GM18519 (cell line): ENCODE data around the gene RXRA.
A peak's percentile ranks its signal among the peaks of the same experiment; 100 is the strongest.

Experiments
- ATAC-seq: cut with Tn5 transposase; IDR thresholded peaks from one replicate; pipeline ENCODE4 v1.9.1; 2021; ENCODE audit warnings: mild to moderate bottlenecking, moderate library complexity; ENCODE audit not compliant: unreplicated experiment, low FRiP score

The RXRA gene

GRCh38 chr9:134393582-134394280, 67.5 kb downstream of the RXRA start:
- ATAC-seq, result no peak

- ATAC-seq, result no peak
Observed at GRCh38 chr9:134395002-134395517, 68.8 kb downstream of the RXRA start.

GRCh38 chr9:134395737-134396257, 69.5 kb downstream of the RXRA start:
- no peak for ATAC-seq

GRCh38 chr9:134396258-134396742, 70.0 kb downstream of the RXRA start:
- ATAC-seq, result no peak

- ATAC-seq, result no peak
Observed at GRCh38 chr9:134396825-134397224, 70.6 kb downstream of the RXRA start.

GRCh38 chr9:134398756-134399155, 72.5 kb downstream of the RXRA start:
- no peak for ATAC-seq

GRCh38 chr9:134399435-134400056, 73.3 kb downstream of the RXRA start:
- no peak for ATAC-seq

GRCh38 chr9:134400283-134400682, 74.0 kb downstream of the RXRA start:
- no peak for ATAC-seq

GRCh38 chr9:134401391-134401790, 75.1 kb downstream of the RXRA start:
- no peak for ATAC-seq

- no peak for ATAC-seq
Observed at GRCh38 chr9:134402182-134402581, 75.9 kb downstream of the RXRA start.

- ATAC-seq, result no peak
Observed at GRCh38 chr9:134403292-134403681, 77.0 kb downstream of the RXRA start.

GRCh38 chr9:134403682-134404301, 77.5 kb downstream of the RXRA start:
- ATAC-seq, result no peak

- no peak for ATAC-seq
Observed at GRCh38 chr9:134404376-134405358, 78.4 kb downstream of the RXRA start.

GRCh38 chr9:134405527-134405926, 79.3 kb downstream of the RXRA start:
- no peak for ATAC-seq

GRCh38 chr9:134406366-134407120, 80.3 kb downstream of the RXRA start:
- ATAC-seq, result no peak

- ATAC-seq, result peak; percentile 46
Observed at GRCh38 chr9:134407121-134407779, 81.0 kb downstream of the RXRA start.

GRCh38 chr9:134408389-134408788, 82.1 kb downstream of the RXRA start:
- no peak for ATAC-seq

- ATAC-seq, result no peak
Observed at GRCh38 chr9:134408939-134409737, 82.9 kb downstream of the RXRA start.
